Glutamatergic neuron (in vitro differentiated cells): ENCODE data around the gene MBD2. TPM values are rescaled to one million over a fixed set of nuclear protein-coding genes. Genes with fewer than 3 reads are reported as not detected.

Experiments used
- DNase-seq: peaks from one replicate; pipeline ENCODE4 v3.0.0; 2022
- H3K27ac Mint-ChIP-seq: one replicate; pipeline ENCODE4 v1.8.0; 2020; ENCODE audit warnings: mild to moderate bottlenecking, mixed read lengths, inconsistent platforms; ENCODE audit not compliant: unreplicated experiment
- H3K27me3 Mint-ChIP-seq: one replicate; pipeline ENCODE4 v1.8.0; 2020; ENCODE audit warnings: mild to moderate bottlenecking, moderate library complexity, mixed read lengths, inconsistent platforms; ENCODE audit not compliant: unreplicated experiment
- H3K36me3 Mint-ChIP-seq: one replicate; pipeline ENCODE4 v1.8.0; 2020; ENCODE audit warnings: mild to moderate bottlenecking, mixed read lengths, inconsistent platforms; ENCODE audit not compliant: unreplicated experiment
- H3K4me1 Mint-ChIP-seq: one replicate; pipeline ENCODE4 v1.8.0; 2020; ENCODE audit warnings: mild to moderate bottlenecking, low read depth, mixed read lengths, inconsistent platforms; ENCODE audit not compliant: unreplicated experiment
- H3K4me3 Mint-ChIP-seq: one replicate; pipeline ENCODE4 v1.8.0; 2020; ENCODE audit warnings: mild to moderate bottlenecking, mixed read lengths, inconsistent platforms; ENCODE audit not compliant: unreplicated experiment
- H3K9me3 Mint-ChIP-seq: one replicate; pipeline ENCODE4 v1.8.0; 2020; ENCODE audit warnings: mild to moderate bottlenecking, moderate library complexity, mixed read lengths, inconsistent platforms; ENCODE audit not compliant: unreplicated experiment
- total RNA-seq: library from RNA; stranded (reverse); fragmentation: NEBNext Ultra II Directional; extraction: Animal tissue kit (Norgen Biotek cat#: 25700); gene quantifications from one replicate; pipeline ENCODE4 v1.2.1, GENCODE V29; 2021; ENCODE audit not compliant: unreplicated experiment
- TF ChIP-seq, protein P1 (sequence below): fragments of 200-600 bp; sonication (generic); IDR thresholded peaks from one replicate; pipeline ENCODE4 v1.5.0; 2021; ENCODE audit not compliant: partially characterized antibody, unreplicated experiment

The MBD2 gene
- total RNA-seq, 1 donor from 2014 or later = 30.6 TPM

GRCh38 chr18:54242327-54242726 is 17.9 kb upstream of the MBD2 start:
- DNase-seq = no peak
- no peak overlapping the region for H3K4me3 Mint-ChIP-seq
- TF ChIP-seq, protein P1, sequence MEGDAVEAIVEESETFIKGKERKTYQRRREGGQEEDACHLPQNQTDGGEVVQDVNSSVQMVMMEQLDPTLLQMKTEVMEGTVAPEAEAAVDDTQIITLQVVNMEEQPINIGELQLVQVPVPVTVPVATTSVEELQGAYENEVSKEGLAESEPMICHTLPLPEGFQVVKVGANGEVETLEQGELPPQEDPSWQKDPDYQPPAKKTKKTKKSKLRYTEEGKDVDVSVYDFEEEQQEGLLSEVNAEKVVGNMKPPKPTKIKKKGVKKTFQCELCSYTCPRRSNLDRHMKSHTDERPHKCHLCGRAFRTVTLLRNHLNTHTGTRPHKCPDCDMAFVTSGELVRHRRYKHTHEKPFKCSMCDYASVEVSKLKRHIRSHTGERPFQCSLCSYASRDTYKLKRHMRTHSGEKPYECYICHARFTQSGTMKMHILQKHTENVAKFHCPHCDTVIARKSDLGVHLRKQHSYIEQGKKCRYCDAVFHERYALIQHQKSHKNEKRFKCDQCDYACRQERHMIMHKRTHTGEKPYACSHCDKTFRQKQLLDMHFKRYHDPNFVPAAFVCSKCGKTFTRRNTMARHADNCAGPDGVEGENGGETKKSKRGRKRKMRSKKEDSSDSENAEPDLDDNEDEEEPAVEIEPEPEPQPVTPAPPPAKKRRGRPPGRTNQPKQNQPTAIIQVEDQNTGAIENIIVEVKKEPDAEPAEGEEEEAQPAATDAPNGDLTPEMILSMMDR = no peak
- H3K27me3 Mint-ChIP-seq = peaks cover 8% of the 10 kb centered on the region
- H3K27ac Mint-ChIP-seq = no peak overlapping the region
- H3K4me1 Mint-ChIP-seq = peaks cover 8% of the 10 kb centered on the region
- H3K36me3 Mint-ChIP-seq = no peaks in the 10 kb centered on the region
- peaks cover 9% of the 10 kb centered on the region for H3K9me3 Mint-ChIP-seq

- no peaks in the 10 kb centered on the region for H3K4me1 Mint-ChIP-seq
- no peaks in the 10 kb centered on the region for H3K36me3 Mint-ChIP-seq
- peaks cover 4% of the 10 kb centered on the region for H3K9me3 Mint-ChIP-seq
- DNase-seq = no peak
- no peak overlapping the region for H3K27ac Mint-ChIP-seq
- TF ChIP-seq, protein P1 = no peak
- H3K27me3 Mint-ChIP-seq = peaks cover 4% of the 10 kb centered on the region
- H3K4me3 Mint-ChIP-seq = no peak overlapping the region
Observed at GRCh38 chr18:54241483-54241882, 17.0 kb upstream of the MBD2 start.

- Mint-ChIP-seq H3K36me3 (no peaks in the 10 kb centered on the region), H3K27me3 (peaks cover 4% of the 10 kb centered on the region), H3K27ac (no peak overlapping the region), H3K4me3 (no peak overlapping the region), H3K9me3 (peaks cover 4% of the 10 kb centered on the region), H3K4me1 (no peaks in the 10 kb centered on the region)
- TF ChIP-seq, protein P1 = no peak
- no peak for DNase-seq
Observed at GRCh38 chr18:54240629-54241107, 16.2 kb upstream of the MBD2 start.

DNA sequence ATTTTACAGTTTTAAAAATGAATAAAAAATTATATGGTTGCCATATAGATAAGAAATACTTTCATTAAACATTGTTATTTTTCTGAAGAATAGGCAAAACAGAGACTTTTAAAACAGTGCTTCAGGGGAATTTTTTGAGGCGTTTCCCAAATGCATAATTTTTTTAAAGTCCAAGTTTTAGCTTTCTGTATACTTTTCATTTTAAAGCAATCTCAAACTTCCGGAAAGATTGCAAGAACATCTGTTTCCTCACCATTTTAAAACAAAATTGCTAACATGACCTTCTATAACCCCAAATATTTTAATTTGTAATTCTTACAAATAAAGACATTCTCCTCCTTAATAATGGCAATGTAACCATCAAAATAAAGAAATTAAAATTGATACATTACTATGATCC is 15.1 kb upstream of the MBD2 start:
- DNase-seq = no peak
- no peak overlapping the region for H3K4me3 Mint-ChIP-seq
- no peak overlapping the region for H3K27ac Mint-ChIP-seq
- H3K27me3 Mint-ChIP-seq = peaks cover 4% of the 10 kb centered on the region
- TF ChIP-seq, protein P1 = no peak
- peaks cover 4% of the 10 kb centered on the region for H3K9me3 Mint-ChIP-seq
- H3K4me1 Mint-ChIP-seq = no peaks in the 10 kb centered on the region
- H3K36me3 Mint-ChIP-seq = no peaks in the 10 kb centered on the region

GRCh38 chr18:54239091-54239490 is 14.6 kb upstream of the MBD2 start:
- Mint-ChIP-seq H3K4me1 (no peaks in the 10 kb centered on the region), H3K36me3 (no peaks in the 10 kb centered on the region), H3K27ac (no peak overlapping the region), H3K27me3 (peaks cover 4% of the 10 kb centered on the region), H3K4me3 (no peak overlapping the region), H3K9me3 (peaks cover 4% of the 10 kb centered on the region)
- TF ChIP-seq, protein P1 = no peak
- DNase-seq = no peak
